HepG2 (cell line): ENCODE data around the gene PTGES.

Source experiments
- EP300 ChIP-seq, 3 experiments: sonication (generic) in 1 of 3; formaldehyde crosslinking in 1 of 3; IDR thresholded peaks; 2 replicates each; pipeline versions ENCODE4 v1.5.1 to v1.6.1; 2011 to 2020; ENCODE audit warnings: low read depth in 2 of 3, low read length in 2 of 3, borderline replicate concordance in 1 of 3, improper control_type of control experiment in 1 of 3, mild to moderate bottlenecking in 1 of 3, missing genetic modification reagents in 1 of 3, moderate library complexity in 1 of 3
- EZH2 ChIP-seq: conservative IDR thresholded peaks from 2 replicates; pipeline ENCODE4 v1.6.1; 2012; ENCODE audit warnings: mild to moderate bottlenecking, low read depth, low read length, moderate library complexity
- RFX5 ChIP-seq: IDR thresholded peaks from 2 replicates; pipeline ENCODE4 v1.6.1; 2011; ENCODE audit warnings: low read depth, low read length, improper control_type of control experiment
- ZBTB7A ChIP-seq: sonication (generic); formaldehyde crosslinking; IDR thresholded peaks from 2 replicates; pipeline ENCODE4 v1.8.0; 2022; ENCODE audit warnings: mild to moderate bottlenecking, missing genetic modification reagents
- ZBTB8A ChIP-seq: sonication (generic); formaldehyde crosslinking; IDR thresholded peaks from 2 replicates; pipeline ENCODE4 v1.4.0; 2020; ENCODE audit warnings: mild to moderate bottlenecking, low read depth, missing genetic modification reagents, borderline replicate concordance
- ZNF260 ChIP-seq: sonication (generic); formaldehyde crosslinking; IDR thresholded peaks from 2 replicates; pipeline ENCODE4 v1.4.0; 2020; ENCODE audit warnings: missing genetic modification reagents, low read depth, mild to moderate bottlenecking, borderline replicate concordance
- ZNF552 ChIP-seq: sonication (generic); formaldehyde crosslinking; IDR thresholded peaks from 2 replicates; pipeline ENCODE4 v1.9.0; 2022; ENCODE audit warnings: missing genetic modification reagents, mild to moderate bottlenecking, borderline replicate concordance
- ZNF577 ChIP-seq: sonication (generic); formaldehyde crosslinking; IDR thresholded peaks from 2 replicates; pipeline ENCODE4 v1.4.0; 2020; ENCODE audit warnings: mild to moderate bottlenecking, low read depth, missing genetic modification reagents, borderline replicate concordance
- ZNF780A ChIP-seq: sonication (generic); formaldehyde crosslinking; IDR thresholded peaks from 2 replicates; pipeline ENCODE4 v1.8.0; 2022; ENCODE audit warnings: mild to moderate bottlenecking, missing genetic modification reagents, moderate library complexity
- ZNF792 ChIP-seq: IDR thresholded peaks from 2 replicates; pipeline ENCODE4 v1.6.1; 2016
- TF ChIP-seq, protein P1 (sequence below): sonication (generic); formaldehyde crosslinking; IDR thresholded peaks from 2 replicates; pipeline ENCODE4 v1.5.0; 2020; ENCODE audit warnings: mild to moderate bottlenecking, missing genetic modification reagents, moderate library complexity
- TF ChIP-seq, protein P2 (sequence below): sonication (generic); formaldehyde crosslinking; IDR thresholded peaks from 2 replicates; pipeline ENCODE4 v1.5.0; 2020; ENCODE audit warnings: missing genetic modification reagents
- TF ChIP-seq, protein P3 (sequence below): sonication (generic); formaldehyde crosslinking; IDR thresholded peaks from 2 replicates; pipeline ENCODE4 v1.8.1; 2023; ENCODE audit warnings: missing genetic modification reagents, inconsistent platforms, borderline replicate concordance

DNA sequence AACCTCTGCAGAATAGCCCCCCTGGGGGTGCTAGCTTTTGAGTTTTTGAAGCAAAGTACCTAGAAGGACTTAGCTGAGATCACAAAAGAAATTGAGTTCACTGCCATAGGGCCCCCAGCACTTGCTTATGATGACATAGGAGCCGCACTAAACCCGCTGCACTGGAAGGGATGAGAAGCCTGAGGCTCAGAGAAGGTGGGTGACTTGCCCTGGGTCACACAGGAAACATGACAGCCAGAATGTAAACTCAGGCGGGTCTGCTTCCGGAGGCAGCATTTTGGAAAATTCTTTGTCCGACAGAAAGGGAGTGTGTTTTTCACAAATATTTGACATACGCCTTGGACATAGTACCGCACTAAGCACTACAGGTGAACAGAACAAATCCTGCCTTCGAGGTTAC lies 41.7 kb upstream of the PTGES start:
- no peak for TF ChIP-seq RFX5
- TF ChIP-seq ZBTB7A (CRISPR knock-in tag) = no peak
- TF ChIP-seq ZNF577 (CRISPR knock-in tag) = no peak
- TF ChIP-seq ZBTB8A (CRISPR knock-in tag) = no peak
- no peak for TF ChIP-seq ZNF260 (CRISPR knock-in tag)
- TF ChIP-seq, protein P1, sequence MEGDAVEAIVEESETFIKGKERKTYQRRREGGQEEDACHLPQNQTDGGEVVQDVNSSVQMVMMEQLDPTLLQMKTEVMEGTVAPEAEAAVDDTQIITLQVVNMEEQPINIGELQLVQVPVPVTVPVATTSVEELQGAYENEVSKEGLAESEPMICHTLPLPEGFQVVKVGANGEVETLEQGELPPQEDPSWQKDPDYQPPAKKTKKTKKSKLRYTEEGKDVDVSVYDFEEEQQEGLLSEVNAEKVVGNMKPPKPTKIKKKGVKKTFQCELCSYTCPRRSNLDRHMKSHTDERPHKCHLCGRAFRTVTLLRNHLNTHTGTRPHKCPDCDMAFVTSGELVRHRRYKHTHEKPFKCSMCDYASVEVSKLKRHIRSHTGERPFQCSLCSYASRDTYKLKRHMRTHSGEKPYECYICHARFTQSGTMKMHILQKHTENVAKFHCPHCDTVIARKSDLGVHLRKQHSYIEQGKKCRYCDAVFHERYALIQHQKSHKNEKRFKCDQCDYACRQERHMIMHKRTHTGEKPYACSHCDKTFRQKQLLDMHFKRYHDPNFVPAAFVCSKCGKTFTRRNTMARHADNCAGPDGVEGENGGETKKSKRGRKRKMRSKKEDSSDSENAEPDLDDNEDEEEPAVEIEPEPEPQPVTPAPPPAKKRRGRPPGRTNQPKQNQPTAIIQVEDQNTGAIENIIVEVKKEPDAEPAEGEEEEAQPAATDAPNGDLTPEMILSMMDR = no peak
- TF ChIP-seq ZNF792 (CRISPR knock-in tag) = no peak
- TF ChIP-seq, protein P2, sequence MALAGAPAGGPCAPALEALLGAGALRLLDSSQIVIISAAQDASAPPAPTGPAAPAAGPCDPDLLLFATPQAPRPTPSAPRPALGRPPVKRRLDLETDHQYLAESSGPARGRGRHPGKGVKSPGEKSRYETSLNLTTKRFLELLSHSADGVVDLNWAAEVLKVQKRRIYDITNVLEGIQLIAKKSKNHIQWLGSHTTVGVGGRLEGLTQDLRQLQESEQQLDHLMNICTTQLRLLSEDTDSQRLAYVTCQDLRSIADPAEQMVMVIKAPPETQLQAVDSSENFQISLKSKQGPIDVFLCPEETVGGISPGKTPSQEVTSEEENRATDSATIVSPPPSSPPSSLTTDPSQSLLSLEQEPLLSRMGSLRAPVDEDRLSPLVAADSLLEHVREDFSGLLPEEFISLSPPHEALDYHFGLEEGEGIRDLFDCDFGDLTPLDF = no peak
- TF ChIP-seq ZNF780A (CRISPR knock-in tag) = no peak
- no peak for TF ChIP-seq EP300 (IDR thresholded peaks at IDR 0.05; ENCODE audit: low read depth in 2 of 2, low read length in 2 of 2)
- TF ChIP-seq EP300 (CRISPR knock-in tag; IDR thresholded peaks at IDR 0.05; ENCODE audit: borderline replicate concordance) = no peak
- TF ChIP-seq, protein P3, sequence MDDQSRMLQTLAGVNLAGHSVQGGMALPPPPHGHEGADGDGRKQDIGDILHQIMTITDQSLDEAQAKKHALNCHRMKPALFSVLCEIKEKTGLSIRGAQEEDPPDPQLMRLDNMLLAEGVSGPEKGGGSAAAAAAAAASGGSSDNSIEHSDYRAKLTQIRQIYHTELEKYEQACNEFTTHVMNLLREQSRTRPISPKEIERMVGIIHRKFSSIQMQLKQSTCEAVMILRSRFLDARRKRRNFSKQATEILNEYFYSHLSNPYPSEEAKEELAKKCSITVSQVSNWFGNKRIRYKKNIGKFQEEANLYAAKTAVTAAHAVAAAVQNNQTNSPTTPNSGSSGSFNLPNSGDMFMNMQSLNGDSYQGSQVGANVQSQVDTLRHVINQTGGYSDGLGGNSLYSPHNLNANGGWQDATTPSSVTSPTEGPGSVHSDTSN = no peak
- TF ChIP-seq ZNF552 (CRISPR knock-in tag) = no peak
- no peak for TF ChIP-seq EZH2
